SKM-1 (cell line): Measurements from ENCODE around the gene FUT8.

Source experiments
- DNase-seq: peaks from one replicate; lab custom pipeline; 2025; ENCODE audit not compliant: unreplicated experiment; lab: John Stamatoyannopoulos, UW

FUT8 gene

GRCh38 chr14:65770681-65771080 is 358.2 kb downstream of the FUT8 start:
- DNase-seq, result no peak

- no peak for DNase-seq
Measured at GRCh38 chr14:65771271-65771670, 358.7 kb downstream of the FUT8 start.

DNA sequence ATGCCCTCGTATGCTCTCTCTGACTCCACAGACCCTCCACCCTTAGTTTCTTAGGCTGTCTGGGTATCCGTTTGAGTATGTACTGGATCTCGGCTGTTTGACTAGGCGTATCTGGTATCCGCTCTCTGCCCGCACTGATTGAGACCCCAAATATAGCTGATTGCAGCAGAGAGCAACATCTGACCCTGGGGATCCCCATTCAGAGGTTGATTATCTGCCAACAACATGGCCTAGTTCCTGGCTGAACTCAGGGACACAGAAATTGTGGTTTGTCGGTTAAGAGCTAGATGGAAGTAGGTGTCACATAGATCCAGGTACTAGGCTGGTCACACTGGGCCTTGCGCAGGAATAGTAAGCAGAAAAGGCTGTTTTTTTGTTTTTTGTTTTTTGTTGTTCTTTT is 359.9 kb downstream of the FUT8 start:
- DNase-seq, result no peak

DNA sequence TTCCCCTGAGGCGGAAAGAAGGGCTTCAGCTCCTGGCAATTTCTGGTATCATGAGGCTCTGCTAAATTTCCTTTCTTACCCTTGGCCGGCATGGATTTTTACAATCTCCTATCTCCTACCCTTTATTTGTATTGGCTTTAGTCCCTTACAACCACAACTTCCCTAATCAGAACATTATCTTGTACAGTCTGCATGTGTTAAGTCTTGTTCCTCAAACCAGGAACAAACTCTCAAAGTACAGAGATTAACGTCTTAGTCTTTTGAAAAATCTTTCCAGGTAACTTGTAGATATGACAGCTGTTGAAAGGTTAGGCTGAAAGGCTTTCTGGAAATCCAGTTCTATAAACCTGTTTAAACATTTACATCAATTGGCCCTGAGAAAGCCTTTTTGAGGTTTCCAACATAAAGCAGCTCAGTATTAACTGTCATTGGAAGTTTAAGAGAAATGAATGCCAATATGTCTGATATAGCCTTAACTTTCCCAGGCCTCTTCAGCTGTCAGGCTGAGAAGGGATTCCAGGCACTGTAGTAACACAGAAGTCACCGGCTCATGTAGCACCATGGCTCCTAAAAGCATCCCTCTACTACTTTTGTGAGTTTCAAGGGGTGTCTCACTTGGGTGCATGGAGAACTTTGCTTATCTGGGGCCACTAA is 360.5 kb downstream of the FUT8 start:
- peak; percentile 2 for DNase-seq

- no peak for DNase-seq
Measured at GRCh38 chr14:65774041-65774440, 361.5 kb downstream of the FUT8 start.

DNA sequence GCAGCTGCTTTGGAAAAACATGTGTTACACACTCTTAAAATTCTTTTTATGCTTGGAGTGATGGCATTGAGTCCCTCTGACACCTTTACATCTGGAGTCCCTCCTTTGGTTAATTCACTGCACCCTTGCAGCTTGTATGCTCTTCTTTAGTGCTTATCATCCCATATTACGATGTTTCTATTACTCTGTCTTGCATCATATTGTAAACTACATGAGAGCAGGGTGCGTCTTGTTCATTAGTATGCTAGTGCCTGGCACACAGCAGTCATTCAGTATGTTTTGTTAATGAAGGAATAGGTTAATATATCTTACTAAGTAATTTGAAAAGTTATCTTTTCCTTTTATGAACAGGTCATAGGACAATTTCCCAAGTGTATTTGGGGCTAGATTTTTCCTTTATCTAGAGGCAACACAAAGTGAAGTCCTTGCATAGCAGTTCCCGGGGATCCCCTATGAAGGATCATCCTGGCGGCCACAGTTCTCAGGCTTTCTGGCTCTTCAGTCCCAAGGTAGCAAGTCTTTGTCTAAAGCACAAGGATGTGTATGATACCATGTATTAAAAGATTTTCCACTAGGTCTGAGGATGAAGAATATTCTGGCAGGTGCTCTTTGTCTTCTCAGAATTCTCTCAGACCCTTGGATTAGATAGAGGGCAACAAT is 363.8 kb downstream of the FUT8 start:
- DNase-seq, result no peak

DNA sequence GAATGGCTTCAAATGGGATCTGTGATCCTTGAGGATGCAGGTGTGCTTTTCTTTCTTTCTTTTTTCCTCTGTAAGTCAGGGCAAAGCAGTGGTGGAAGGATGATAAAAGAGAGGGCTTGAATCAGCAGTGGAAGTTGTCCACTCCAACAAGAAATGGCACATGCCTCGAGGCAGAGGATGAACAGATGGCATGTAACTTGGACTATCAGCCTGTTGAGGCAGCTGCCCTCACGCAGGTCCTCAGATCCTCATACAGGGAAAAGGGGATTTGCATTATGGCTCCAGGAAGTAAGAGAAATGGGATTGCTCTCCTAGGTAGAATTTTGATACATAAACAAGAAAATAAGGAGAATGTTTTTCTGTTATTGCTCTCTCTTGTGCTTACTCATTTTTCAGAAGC is 368.0 kb downstream of the FUT8 start:
- DNase-seq, result no peak

DNA sequence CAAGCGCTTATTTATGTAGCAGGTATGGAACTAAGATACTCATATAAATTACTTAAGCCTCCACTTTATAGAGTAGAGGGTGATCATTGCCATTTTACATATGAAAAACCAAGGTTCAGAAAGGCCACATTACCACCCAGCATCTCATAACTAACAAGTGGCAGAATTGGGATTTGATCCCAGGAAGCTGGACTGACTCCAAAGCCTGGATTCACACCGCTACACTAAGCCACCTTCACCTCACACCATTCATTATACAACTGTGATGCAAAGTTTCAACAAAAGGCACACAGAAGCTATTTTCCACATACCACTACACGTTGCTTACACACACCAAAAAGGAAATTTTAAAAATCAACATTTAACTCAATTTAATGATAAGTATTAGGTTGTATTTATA is 370.6 kb downstream of the FUT8 start:
- DNase-seq, result no peak

GRCh38 chr14:65783576-65783975 is 371.0 kb downstream of the FUT8 start:
- no peak for DNase-seq

DNA sequence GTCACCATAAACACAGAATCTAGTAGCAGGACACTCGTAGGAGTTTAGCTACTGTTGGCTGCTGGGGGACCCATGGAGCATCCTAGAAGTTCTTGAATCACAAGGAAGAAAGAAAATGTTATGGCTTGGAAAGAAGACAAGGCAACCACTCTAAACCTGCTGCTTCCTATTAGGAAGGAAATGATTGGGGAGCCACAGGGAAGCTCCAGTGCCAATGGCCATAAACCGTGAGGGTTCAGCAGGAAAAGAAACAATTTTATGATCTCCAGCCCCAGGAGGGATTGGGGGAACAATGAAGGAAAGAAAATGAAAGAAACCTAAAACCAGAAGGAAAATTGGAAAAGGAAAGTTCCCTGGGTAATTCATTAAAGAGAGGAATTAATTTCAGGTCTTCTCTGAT is 372.0 kb downstream of the FUT8 start:
- DNase-seq, result no peak

GRCh38 chr14:65787461-65787860 is 374.9 kb downstream of the FUT8 start:
- DNase-seq, result no peak

DNA sequence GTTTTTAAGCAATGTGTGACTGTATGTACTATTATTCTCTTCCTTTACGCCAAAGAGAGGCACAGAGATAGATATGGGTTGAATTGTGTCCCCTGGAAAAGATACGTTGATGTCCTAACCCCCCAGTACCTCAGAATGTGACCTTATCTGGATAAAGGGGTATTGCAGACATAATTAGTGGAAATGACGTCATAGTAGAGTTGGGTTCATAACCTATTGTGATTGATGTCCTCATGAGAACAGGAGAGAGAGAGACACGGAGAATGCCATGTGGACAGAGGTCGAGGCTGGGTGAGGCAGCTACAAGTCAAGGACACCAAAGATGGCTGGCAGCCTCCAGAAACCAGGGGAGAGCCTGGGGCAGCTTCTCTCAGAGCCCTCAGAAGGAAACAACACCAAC is 376.3 kb downstream of the FUT8 start:
- no peak for DNase-seq

DNA sequence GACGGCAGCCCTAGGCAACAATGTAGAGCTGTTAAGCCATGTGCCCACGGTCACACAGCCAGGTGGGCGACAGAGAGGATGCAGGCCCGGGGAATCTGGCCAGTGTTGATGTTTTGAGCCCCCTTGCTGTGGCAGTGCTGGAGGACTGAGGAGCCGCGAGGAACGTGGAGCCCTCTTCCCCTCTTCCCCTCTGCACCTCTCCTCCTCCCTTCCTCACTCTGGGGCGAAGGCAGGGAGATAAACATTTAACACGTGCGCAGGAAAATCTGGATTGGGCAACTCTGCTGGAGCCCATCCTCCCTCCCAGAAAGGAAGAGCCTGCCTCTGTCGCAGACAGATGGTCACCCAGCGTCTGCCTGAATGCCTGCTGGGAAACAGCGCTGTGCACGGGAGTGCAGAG is 376.8 kb downstream of the FUT8 start:
- DNase-seq, result no peak

DNA sequence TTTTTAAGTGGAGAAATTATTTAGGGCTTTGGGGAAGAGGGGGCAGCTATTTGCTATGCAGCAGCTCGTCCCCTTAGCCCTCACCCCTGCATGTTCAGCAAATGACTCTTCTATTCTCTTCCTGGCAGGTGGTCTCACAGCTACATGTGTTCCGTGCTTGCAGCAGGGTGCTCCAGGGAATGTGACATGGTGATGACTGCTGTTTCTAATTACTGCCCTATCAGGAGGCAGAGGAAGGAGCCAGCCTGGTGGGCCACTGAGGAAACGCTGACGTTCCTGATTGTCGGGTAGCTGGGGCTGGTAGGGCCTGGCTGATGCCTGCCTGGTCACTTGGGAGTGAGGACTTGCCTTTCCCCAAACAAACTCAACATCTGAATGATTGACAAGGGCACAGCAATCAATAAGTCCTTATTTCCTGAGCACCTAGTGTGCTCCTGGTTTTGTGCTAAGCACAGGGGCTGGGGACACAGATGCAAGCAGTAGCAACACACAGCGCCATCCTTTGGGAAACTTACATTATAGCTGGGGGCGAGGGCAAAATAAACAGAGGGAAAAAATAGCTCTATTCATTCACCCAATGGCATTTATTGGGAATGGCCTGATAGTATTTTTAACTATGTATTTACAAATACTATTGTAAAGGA is 377.8 kb downstream of the FUT8 start:
- no peak for DNase-seq

DNA sequence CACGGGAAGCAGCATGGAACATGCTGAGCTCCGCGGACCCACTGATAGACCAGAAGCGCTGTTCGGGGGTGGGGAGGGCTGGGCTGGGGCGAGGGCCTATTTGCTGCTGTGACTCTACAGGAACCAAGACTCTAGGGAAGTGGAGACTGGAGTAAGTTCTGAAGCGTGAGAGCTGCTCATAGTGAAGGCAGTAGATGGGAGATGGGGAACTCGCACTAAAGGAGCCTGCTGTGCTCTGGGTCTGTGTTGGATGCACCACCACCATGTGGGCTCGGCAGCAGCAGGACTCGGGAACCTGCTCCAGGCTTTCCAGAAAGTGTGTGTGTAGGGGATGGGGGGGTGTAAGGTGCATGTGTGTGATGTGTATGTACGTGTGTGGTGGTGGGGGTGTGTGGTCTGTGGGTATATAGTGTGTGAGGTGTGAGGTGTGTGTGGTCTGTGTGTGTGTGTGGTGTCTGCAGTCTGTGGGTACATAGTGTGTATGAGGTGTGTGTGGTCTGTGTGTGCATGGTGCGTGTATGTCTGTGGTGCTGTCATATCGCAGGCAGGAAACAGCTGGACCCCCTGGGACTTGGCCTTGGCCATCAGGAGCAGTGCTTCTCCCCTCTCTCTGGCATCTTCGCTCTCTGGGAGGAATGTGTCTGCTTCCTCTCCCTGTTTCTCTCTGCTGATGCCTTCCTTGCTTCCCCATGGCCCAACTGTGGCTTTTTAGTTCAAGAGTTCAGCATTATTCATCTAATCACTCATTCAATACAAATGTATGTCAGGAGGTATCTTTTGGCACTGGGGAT is 378.9 kb downstream of the FUT8 start:
- DNase-seq, result no peak

GRCh38 chr14:65792208-65792905 is 379.8 kb downstream of the FUT8 start:
- no peak for DNase-seq
